OCI-LY1 (cell line): Measurements from ENCODE around the gene NHSL2.

Experiments used
- EZH2 ChIP-seq: fragments of 200-600 bp; sonication (generic), shearing (Covaris generic); IDR thresholded peaks from 2 replicates; pipeline ENCODE4 v1.8.0; 2017; ENCODE audit warnings: borderline replicate concordance, mixed run types, mild to moderate bottlenecking, antibody characterized with exemption, low read length, moderate library complexity, mixed read lengths
- TF ChIP-seq, protein P1 (sequence below): fragments of 200-600 bp; sonication (generic), shearing (Covaris generic); IDR thresholded peaks from 2 replicates; pipeline ENCODE4 v1.5.1; 2017; ENCODE audit warnings: mild to moderate bottlenecking, antibody characterized with exemption, low read length, moderate library complexity, mixed read lengths

DNA sequence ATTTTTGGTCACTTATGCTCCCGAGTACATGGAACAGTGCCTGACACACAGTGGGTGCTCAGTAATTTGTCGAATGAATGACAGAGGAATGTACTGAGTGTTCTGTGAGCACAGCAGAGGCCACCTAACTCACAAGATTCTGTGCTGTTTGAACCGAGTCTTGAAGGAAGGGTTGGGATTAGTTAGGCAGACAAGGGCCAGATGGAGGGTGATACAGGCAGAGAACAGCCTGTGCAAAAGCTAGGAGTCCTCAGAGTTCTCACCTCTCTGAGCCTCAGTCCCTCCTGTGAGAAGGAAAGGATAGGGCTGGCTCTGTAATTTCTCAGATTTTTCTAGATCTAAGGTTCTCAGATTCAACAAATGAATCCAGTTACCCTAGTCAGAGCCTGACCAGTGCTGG, 108.8 kb downstream of the NHSL2 start:
- TF ChIP-seq, protein P1, sequence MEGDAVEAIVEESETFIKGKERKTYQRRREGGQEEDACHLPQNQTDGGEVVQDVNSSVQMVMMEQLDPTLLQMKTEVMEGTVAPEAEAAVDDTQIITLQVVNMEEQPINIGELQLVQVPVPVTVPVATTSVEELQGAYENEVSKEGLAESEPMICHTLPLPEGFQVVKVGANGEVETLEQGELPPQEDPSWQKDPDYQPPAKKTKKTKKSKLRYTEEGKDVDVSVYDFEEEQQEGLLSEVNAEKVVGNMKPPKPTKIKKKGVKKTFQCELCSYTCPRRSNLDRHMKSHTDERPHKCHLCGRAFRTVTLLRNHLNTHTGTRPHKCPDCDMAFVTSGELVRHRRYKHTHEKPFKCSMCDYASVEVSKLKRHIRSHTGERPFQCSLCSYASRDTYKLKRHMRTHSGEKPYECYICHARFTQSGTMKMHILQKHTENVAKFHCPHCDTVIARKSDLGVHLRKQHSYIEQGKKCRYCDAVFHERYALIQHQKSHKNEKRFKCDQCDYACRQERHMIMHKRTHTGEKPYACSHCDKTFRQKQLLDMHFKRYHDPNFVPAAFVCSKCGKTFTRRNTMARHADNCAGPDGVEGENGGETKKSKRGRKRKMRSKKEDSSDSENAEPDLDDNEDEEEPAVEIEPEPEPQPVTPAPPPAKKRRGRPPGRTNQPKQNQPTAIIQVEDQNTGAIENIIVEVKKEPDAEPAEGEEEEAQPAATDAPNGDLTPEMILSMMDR, result no peak
- no peak for TF ChIP-seq EZH2
